Common myeloid progenitor, CD34-positive (primary cell): Measurements from ENCODE around the gene PLEKHO1.
"Not testable (repeated sequence)": the region's sequence is repeated elsewhere in the genome, so short reads cannot be mapped to it uniquely, and the experiment has no call there.

ENCODE experiments used
- CTCF ChIA-PET: fragments of 350-600 bp; sonication (Branson Sonifier 250); formaldehyde crosslinking; loops from one replicate; lab custom pipeline; 2021; ENCODE audit warnings: antibody characterized with exemption; lab: Charles Lee
- POLR2A ChIA-PET: fragments of 350-600 bp; sonication (Branson Sonifier 250); formaldehyde crosslinking; loops from one replicate; lab custom pipeline; 2021; ENCODE audit warnings: antibody characterized with exemption; lab: Charles Lee
- DNase-seq, 3 donors: peaks; one replicate each; pipeline versions ENCODE4 v3.0.0 to v3.0.0-alpha.2; 2013
- H3K27ac ChIP-seq, 2 experiments: 1 replicate in 1 of 2; 2 replicates in 1 of 2; pipeline ENCODE4 v1.7.0; 2013; ENCODE audit warnings: inconsistent platforms in 2 of 2, low read length in 2 of 2, mild to moderate bottlenecking in 2 of 2, low read depth in 1 of 2, moderate library complexity in 1 of 2; ENCODE audit not compliant: severe bottlenecking in 2 of 2, insufficient read depth in 1 of 2, poor library complexity in 1 of 2
- H3K27me3 ChIP-seq, 5 experiments: replicated peaks in 2 of 5; 1 replicate in 3 of 5; 2 replicates in 2 of 5; pipeline versions ENCODE4 v1.6.1 to v1.7.0; 2013; ENCODE audit warnings: low read length in 4 of 5, mild to moderate bottlenecking in 2 of 5, moderate library complexity in 2 of 5, inconsistent platforms in 1 of 5; ENCODE audit not compliant: insufficient read depth in 5 of 5, control insufficient read depth in 4 of 5
- H3K36me3 ChIP-seq, 4 experiments: 1 replicate in 2 of 4; 2 replicates in 2 of 4; pipeline versions ENCODE4 v1.6.1 to v1.7.0; 2013; ENCODE audit warnings: low read length in 3 of 4, control low read depth in 1 of 4, mild to moderate bottlenecking in 1 of 4; ENCODE audit not compliant: control insufficient read depth in 4 of 4, insufficient read depth in 4 of 4
- H3K4me1 ChIP-seq, 4 experiments: 1 replicate in 3 of 4; 2 replicates in 1 of 4; pipeline versions ENCODE4 v1.6.1 to v1.7.1; 2013; ENCODE audit warnings: low read length in 3 of 4, mild to moderate bottlenecking in 3 of 4, control low read depth in 1 of 4, inconsistent platforms in 1 of 4, moderate library complexity in 1 of 4; ENCODE audit not compliant: control insufficient read depth in 4 of 4, insufficient read depth in 4 of 4; ENCODE audit errors: control extremely low read depth in 1 of 4
- H3K4me3 ChIP-seq, 7 experiments: 1 replicate in 4 of 7; 2 replicates in 3 of 7; pipeline versions ENCODE4 v1.5.1 to v1.7.0; 2013; ENCODE audit warnings: mild to moderate bottlenecking in 7 of 7, low read length in 6 of 7, moderate library complexity in 6 of 7, inconsistent platforms in 2 of 7, low read depth in 2 of 7, control low read depth in 1 of 7; ENCODE audit not compliant: insufficient read depth in 4 of 7, control insufficient read depth in 1 of 7; ENCODE audit errors: extremely low read depth in 1 of 7
- H3K9me3 ChIP-seq, 5 experiments: 1 replicate in 4 of 5; 2 replicates in 1 of 5; pipeline versions ENCODE4 v1.6.1 to v1.7.1; 2013; ENCODE audit warnings: low read length in 4 of 5, mild to moderate bottlenecking in 2 of 5, inconsistent platforms in 1 of 5, low read depth in 1 of 5, moderate library complexity in 1 of 5; ENCODE audit not compliant: control insufficient read depth in 4 of 5, insufficient read depth in 2 of 5; ENCODE audit errors: control extremely low read depth in 1 of 5
- WGBS: methylation state at CpG from one replicate; pipeline ENCODE4 v1.1.5; 2013; ENCODE audit not compliant: insufficient coverage; 5-methylcytosine and 5-hydroxymethylcytosine counted together

The PLEKHO1 gene

GRCh38 chr1:150134537-150134936 lies 15.2 kb upstream of the PLEKHO1 start:
- ChIA-PET POLR2A (no interaction called here), CTCF (interaction anchor here (1.2 kb wide), 1 partner anchor 31 kb away, joined by 4 read pairs; no protein-coding TSS in a partner anchor)
- no peak overlapping the region for H3K27ac ChIP-seq
- no peaks in the 10 kb centered on the region for H3K36me3 ChIP-seq
- no peak overlapping the region for H3K4me3 ChIP-seq
- H3K27me3 ChIP-seq, result no peaks in the 10 kb centered on the region
- no CpG with 5 or more reads among the region's 1 CpG for WGBS
- H3K4me1 ChIP-seq, result no peaks in the 10 kb centered on the region
- DNase-seq, result no peak
- no peaks in the 10 kb centered on the region for H3K9me3 ChIP-seq

- DNase-seq, POLR2A ChIA-PET, H3K9me3 ChIP-seq, H3K4me3 ChIP-seq, H3K27ac ChIP-seq, H3K27me3 ChIP-seq, H3K4me1 ChIP-seq, CTCF ChIA-PET, H3K36me3 ChIP-seq: not testable (repeated sequence)
- WGBS, result 95% methylated on average over 5 of the region's 6 CpGs
Measured at GRCh38 chr1:150135400-150135799, 14.3 kb upstream of the PLEKHO1 start.

- Histone ChIP-seq H3K4me1 (no peaks in the 10 kb centered on the region), H3K36me3 (peaks cover 0 to 2% (median 0%) of the 10 kb centered on the region in 4 experiments), H3K4me3 (no peak overlapping the region), H3K9me3 (no peaks in the 10 kb centered on the region), H3K27me3 (no peaks in the 10 kb centered on the region), H3K27ac (no peak overlapping the region)
- ChIA-PET POLR2A (interaction anchor here (0.7 kb wide), 1 partner anchor 12 kb away, joined by 3 read pairs; the partner anchor contains the start of gene PLEKHO1), CTCF (interaction anchor here (1.1 kb wide), 1 partner anchor 29 kb away, joined by 3 read pairs; no protein-coding TSS in a partner anchor)
- WGBS, result 86% methylated on average over 4 of the region's 5 CpGs
- DNase-seq, result no peak
Measured at GRCh38 chr1:150138044-150138443, 11.7 kb upstream of the PLEKHO1 start.

GRCh38 chr1:150141452-150141851 lies 8.3 kb upstream of the PLEKHO1 start:
- no peak overlapping the region for H3K27ac ChIP-seq
- POLR2A ChIA-PET, result no interaction called here
- H3K9me3 ChIP-seq, result no peaks in the 10 kb centered on the region
- no peak overlapping the region for H3K4me3 ChIP-seq
- peak in 2 of 3 donors; percentile 34 to 37 for DNase-seq
- H3K4me1 ChIP-seq, result peaks cover 5 to 22% (median 12%) of the 10 kb centered on the region in 4 experiments
- no peaks in the 10 kb centered on the region for H3K27me3 ChIP-seq
- peaks cover 0 to 2% (median 0%) of the 10 kb centered on the region in 4 experiments for H3K36me3 ChIP-seq
- CTCF ChIA-PET, result interaction anchor here (0.8 to 4.3 kb wide), 4 partner anchors 13 to 24 kb away, joined by 3 to 15 read pairs (median 4); no protein-coding TSS in a partner anchor

GRCh38 chr1:150142083-150142482 lies 7.6 kb upstream of the PLEKHO1 start:
- DNase-seq, result no peak
- POLR2A ChIA-PET, result no interaction called here
- Histone ChIP-seq H3K4me1 (peaks cover 11 to 28% (median 17%) of the 10 kb centered on the region in 4 experiments), H3K27ac (no peak overlapping the region), H3K27me3 (no peaks in the 10 kb centered on the region), H3K36me3 (peaks cover 0 to 2% (median 0%) of the 10 kb centered on the region in 4 experiments), H3K9me3 (no peaks in the 10 kb centered on the region), H3K4me3 (no peak overlapping the region)
- CTCF ChIA-PET, result interaction anchor here (1.0 to 4.3 kb wide), 3 partner anchors 16 to 67 kb away, joined by 3 to 15 read pairs (median 3); no protein-coding TSS in a partner anchor

- Histone ChIP-seq H3K9me3 (no peaks in the 10 kb centered on the region), H3K27me3 (no peaks in the 10 kb centered on the region), H3K27ac (no peak overlapping the region), H3K36me3 (peaks cover 0 to 2% (median 0%) of the 10 kb centered on the region in 4 experiments), H3K4me1 (peaks cover 18 to 46% (median 30%) of the 10 kb centered on the region in 4 experiments), H3K4me3 (peak overlapping the region in 3 of 7 experiments; percentile 6 to 44 (median 27))
- peak in 1 of 3 donors; percentile 26 for DNase-seq
- ChIA-PET CTCF (interaction anchor here (0.6 to 4.3 kb wide), 3 partner anchors 8 to 21 kb away, joined by 4 to 15 read pairs (median 5); no protein-coding TSS in a partner anchor), POLR2A (no interaction called here)
- 11% methylated on average over 5 of the region's 5 CpGs for WGBS
Measured at GRCh38 chr1:150144606-150145005, 5.1 kb upstream of the PLEKHO1 start.

- CTCF ChIA-PET, H3K27me3 ChIP-seq, H3K4me3 ChIP-seq, H3K36me3 ChIP-seq, H3K27ac ChIP-seq, H3K9me3 ChIP-seq, DNase-seq: not testable (repeated sequence)
- POLR2A ChIA-PET, result interaction anchor here (0.6 kb wide), 1 partner anchor 17 kb away, joined by 3 read pairs; no protein-coding TSS in a partner anchor
- no CpG with 5 or more reads among the region's 5 CpGs for WGBS
- H3K4me1 ChIP-seq, result peaks cover 18 to 48% (median 33%) of the 10 kb centered on the region in 4 experiments
Measured at GRCh38 chr1:150146016-150146415, 3.7 kb upstream of the PLEKHO1 start.
